Prostate gland (tissue), 2 donors: ENCODE measurements around the gene SYNPR.

ENCODE experiments used
- CTCF ChIP-seq, 4 experiments: fragments of 200-600 bp in 2 of 4; fragments of 450-650 bp in 2 of 4; sonication (generic) in 2 of 4; IDR thresholded peaks; 1 replicate in 3 of 4; 2 replicates in 1 of 4; pipeline ENCODE4 v1.5.1; 2016 to 2019; ENCODE audit warnings: antibody characterized with exemption in 4 of 4, mild to moderate bottlenecking in 2 of 4, moderate library complexity in 2 of 4
- POLR2A ChIP-seq: fragments of 450-650 bp; IDR thresholded peaks from one replicate; pipeline ENCODE4 v1.6.1; 2016; ENCODE audit warnings: antibody characterized with exemption, mild to moderate bottlenecking
- POLR2AphosphoS5 ChIP-seq: sonication (generic); formaldehyde crosslinking; IDR thresholded peaks from one replicate; pipeline ENCODE4 v1.6.1; 2017; ENCODE audit warnings: antibody characterized with exemption

- no peak for TF ChIP-seq POLR2A
- TF ChIP-seq CTCF (IDR thresholded peaks at IDR 0.05), result no peak
- no peak for TF ChIP-seq POLR2AphosphoS5
Measured at GRCh38 chr3:63355809-63356208, 77.7 kb downstream of the SYNPR start.
